HS-27A (cell line): ENCODE measurements around the gene CXCL6.

Experiments
- DNase-seq: peaks from one replicate; pipeline ENCODE4 v3.0.0-alpha.2; 2012; ENCODE audit warnings: low read depth, missing footprints

CXCL6 gene

GRCh38 chr4:73842696-73843095, 6.2 kb downstream of the CXCL6 start:
- DNase-seq = no peak

GRCh38 chr4:73843369-73843768, 6.9 kb downstream of the CXCL6 start:
- DNase-seq = no peak

DNA sequence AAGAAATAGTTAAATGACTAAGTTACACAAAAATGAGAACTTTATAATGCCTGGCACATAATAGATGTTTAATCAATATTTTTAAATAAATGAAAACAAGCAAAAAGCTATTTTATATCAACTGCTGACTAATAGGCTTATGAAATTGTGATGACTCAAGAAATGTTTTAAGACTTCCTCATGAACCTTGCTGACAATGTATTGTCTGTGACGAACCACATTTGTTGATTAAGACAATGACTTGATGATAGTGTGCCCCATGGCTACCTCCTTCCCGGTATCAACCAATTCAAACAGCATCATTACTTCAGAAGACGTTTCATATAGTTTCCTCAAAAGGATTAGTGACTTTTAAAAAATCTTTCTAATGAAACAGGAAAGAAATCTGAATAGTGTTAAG, 7.9 kb downstream of the CXCL6 start:
- DNase-seq = no peak

DNA sequence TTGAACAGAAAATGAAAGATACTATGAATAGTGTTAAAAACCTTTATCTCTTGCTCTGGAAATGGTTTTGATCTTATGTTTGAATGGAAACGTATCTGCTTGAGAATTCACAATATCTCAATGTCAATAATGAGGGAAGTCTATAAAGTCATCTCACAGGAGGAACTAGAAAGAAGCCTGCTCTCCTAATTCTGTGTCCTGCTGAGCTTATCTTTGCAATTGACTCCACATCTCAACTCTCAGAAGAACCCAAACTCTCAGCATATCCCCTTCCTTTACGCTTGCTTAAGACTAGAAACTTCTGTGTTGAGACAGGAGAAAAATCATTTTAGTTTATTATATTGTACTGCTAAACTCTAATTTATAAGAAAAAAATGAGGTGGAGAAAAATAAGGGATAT, 8.3 kb downstream of the CXCL6 start:
- no peak for DNase-seq

GRCh38 chr4:73847526-73848182, 11.2 kb downstream of the CXCL6 start:
- DNase-seq = no peak

- DNase-seq = no peak
These were observed 11.8 kb downstream of the CXCL6 start for GRCh38 chr4:73848183-73848777.

GRCh38 chr4:73850261-73850970, 13.9 kb downstream of the CXCL6 start:
- DNase-seq = no peak

DNA sequence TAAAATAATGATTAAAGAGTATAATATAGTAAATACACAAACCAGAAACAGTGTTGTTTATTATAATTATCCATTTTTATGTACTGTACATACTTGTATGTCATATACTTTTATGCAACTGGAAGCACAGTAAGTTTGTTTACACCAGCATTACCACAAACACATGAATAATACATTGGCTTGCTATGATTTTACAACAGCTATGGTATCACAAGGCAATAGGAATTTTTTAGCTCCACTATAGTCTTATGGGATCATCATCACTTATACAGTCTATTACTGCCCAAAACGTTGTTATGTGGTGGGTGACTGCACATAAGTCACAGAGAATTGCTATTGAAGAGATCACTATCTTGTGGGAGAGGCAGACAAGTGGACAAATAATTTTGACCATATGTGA, 14.8 kb downstream of the CXCL6 start:
- no peak for DNase-seq

DNA sequence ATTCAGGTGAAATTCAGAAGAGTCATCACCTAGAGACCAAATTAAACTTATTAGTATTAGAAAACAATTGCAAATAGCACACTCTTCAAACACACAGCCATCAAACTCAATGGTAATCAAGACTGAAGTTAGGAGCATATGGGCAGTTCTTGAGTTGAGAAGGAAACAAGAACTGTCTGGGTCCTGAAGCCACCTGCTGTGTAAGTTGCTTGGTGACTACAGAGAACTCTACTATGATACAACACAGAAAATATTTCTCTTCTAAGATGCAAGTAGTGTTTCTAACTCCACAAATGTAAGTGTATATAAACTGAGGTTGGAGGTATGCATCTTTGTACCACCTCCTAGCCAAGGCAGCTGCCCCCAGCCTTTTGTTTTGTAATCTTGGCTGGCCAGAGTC, 16.3 kb downstream of the CXCL6 start:
- no peak for DNase-seq

DNA sequence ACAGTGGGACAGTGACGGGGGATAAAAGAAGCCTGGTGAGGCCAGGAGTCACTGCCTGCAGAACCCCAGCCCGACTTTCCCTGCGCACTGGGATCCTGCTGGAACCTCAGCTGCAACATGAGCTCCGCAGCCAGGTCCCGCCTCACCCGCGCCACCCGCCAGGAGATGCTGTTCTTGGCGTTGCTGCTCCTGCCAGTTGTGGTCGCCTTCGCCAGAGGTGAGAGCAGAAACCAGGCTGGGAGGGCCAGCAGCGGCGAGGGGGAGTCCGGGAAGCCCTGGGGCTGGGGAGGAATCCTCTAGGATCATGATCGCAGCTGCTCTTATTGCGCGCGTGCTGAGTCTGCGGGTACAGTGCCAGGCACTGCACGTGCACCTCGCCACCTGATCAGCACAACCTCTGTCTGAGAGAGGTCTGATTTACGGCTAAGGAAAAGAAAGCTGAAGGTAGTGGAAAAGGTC, 16.8 kb downstream of the CXCL6 start, which contains the start of gene PF4V1:
PF4V1 (plus strand) TSS at position 51 of the 459 bp plus-strand sequence; CDS start at position 118, 67 bp downstream.
- DNase-seq = no peak

DNA sequence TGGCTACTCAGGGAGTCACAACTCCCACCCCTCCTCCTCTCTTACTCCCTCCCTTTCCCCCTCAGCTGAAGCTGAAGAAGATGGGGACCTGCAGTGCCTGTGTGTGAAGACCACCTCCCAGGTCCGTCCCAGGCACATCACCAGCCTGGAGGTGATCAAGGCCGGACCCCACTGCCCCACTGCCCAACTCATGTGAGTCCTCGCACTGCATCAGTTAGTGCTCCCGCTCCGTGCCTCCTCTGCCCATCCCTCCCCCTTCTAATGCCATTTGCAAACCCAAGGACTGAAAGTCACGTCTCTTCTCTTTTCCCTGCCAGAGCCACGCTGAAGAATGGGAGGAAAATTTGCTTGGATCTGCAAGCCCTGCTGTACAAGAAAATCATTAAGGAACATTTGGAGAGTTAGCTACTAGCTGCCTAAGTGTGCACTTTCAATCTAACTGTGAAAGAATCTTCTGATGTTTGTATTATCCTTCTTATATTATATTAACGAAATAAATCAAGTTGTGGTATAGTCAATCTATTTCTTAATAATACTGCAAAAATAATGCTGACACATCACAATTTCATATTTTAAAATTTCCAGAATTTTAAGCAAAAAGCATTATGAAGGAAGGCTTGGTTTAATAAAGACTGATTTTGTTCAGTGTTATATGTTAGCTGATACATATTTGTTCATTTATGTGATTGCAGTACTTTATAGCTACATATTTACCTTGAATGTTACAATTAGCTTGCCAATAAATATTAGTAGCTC, 17.4 kb downstream of the CXCL6 start:
- DNase-seq = no peak

- no peak for DNase-seq
These were observed 18.9 kb downstream of the CXCL6 start for GRCh38 chr4:73855406-73855805.

- DNase-seq = no peak
These were observed 20.0 kb downstream of the CXCL6 start for GRCh38 chr4:73856518-73856917.

DNA sequence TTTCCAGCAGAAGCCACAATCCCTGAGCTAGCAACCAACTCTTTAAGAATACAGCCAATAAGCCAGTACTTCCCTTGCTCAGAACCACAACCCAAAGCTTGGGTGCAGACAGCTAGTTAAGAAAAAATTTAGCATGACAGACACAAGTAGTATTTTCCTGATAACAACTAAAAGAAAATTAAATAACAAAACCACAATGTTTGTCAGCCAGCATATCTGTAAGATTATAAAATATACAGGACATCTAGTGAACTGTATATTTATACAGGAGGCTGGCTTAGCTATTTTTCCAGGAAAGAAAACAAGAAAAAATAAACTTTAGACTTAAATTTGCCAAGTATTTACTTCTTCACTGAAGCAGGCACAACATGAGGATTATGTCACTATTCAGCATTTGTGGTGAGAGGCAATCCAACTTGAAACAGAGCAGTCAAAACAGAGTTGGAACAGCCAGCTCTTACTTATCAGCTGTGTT, 23.2 kb downstream of the CXCL6 start:
- no peak for DNase-seq

- no peak for DNase-seq
These were observed 23.7 kb downstream of the CXCL6 start for GRCh38 chr4:73860181-73860580.

DNA sequence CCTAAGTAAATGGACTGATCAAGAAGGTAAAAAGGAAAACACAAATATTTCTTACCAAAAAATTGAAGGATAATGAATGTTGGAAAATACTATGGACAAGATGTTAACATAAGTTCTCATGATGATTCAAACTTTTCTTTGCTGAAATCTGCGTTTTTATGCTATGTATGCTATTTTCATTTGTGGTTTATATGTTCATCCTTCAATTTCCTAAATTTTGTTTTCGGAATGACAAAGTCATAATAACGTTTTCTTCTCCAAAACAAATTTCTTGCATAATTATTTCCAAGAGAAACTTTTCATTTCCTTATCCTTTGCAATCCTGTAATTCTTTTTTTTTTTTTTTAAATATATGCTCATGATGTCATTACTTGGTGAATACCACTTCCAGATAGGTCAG, 24.4 kb downstream of the CXCL6 start:
- DNase-seq = no peak

DNA sequence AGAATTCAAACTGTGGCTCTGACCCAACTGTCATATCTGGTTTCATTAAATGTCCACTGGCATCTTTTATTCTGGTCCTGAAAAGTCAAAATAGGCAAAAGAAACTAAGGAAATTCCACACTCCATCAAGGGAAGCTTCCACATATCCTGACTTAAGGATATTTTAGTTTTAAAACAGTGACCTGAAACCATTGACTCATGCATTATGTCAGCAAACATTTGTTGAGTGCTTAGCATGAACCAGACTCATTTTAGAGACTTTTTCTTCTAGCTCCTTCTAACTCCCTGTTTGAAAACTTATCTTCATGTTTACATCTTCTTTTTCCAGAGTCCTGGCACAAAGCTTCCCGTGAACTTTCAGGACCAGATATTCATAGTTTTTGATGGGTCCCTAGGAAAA, 25.8 kb downstream of the CXCL6 start:
- no peak for DNase-seq

- DNase-seq = no peak
These were observed 27.9 kb downstream of the CXCL6 start for GRCh38 chr4:73864365-73864764.

GRCh38 chr4:73864961-73865360, 28.5 kb downstream of the CXCL6 start:
- DNase-seq = no peak

DNA sequence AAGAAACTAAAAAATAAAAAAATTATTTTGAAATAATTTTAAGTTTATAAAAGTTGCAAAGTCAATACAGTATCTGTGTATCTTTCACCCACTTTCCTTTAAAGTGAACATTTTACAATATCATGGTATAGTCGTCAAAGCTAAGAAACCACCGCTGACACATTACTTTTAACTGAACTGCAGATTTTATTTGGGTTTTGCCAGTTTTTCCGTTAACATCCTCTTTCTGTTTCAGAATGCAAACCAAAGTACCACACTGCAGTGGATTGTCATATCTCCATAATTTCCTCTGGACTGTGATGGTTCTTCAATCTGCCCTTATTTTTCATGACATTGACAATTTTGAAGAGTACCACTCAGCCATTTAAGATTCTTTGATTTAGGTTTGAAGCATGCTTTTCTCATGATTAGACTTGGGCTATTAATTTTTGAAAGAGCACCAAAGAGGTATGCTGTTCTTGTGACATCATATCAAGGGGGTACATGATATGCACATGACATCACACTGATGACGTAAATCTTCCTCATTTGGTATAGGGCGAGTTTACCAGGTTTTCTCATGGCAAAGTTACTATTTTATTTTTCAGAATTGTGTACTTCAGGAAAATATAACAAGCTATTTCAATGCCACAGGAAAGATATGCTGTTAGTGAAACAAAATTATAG, 29.1 kb downstream of the CXCL6 start:
- DNase-seq = no peak

DNA sequence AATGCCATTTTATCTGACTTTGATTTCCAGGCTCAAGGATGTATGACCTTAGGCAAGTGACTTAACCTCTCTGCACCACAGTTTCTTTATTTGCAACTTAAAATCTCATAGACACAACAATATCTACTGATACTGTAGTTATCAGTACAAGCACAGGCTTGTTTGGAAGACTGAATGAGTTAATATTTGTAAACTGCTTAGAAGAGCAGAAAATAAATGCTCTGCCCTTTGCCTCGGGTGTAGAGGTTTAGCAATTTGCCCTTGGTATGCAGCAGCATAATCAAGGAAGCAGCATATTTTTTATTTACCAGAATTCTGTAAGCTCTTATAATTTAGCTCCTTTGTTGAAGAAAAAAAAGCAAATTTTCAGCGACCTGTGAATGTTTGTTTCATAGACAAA, 29.8 kb downstream of the CXCL6 start:
- no peak for DNase-seq

GRCh38 chr4:73867783-73868182, 31.3 kb downstream of the CXCL6 start:
- no peak for DNase-seq
